Jurkat, Clone E6-1 (cell line): ENCODE data around the gene DIPK1B.
"Not testable (repeated sequence)": the region's sequence is repeated elsewhere in the genome, so short reads cannot be mapped to it uniquely, and the experiment has no call there.

Experiments
- DNase-seq: peaks from one replicate; pipeline ENCODE4 v3.0.0-alpha.2; 2011; ENCODE audit warnings: low read depth, low spot score
- H3K4me3 ChIP-seq: 2 replicates; pipeline ENCODE4 v1.5.1; 2011; ENCODE audit warnings: mild to moderate bottlenecking, low read length, control low read depth, moderate library complexity

DIPK1B gene

DNA sequence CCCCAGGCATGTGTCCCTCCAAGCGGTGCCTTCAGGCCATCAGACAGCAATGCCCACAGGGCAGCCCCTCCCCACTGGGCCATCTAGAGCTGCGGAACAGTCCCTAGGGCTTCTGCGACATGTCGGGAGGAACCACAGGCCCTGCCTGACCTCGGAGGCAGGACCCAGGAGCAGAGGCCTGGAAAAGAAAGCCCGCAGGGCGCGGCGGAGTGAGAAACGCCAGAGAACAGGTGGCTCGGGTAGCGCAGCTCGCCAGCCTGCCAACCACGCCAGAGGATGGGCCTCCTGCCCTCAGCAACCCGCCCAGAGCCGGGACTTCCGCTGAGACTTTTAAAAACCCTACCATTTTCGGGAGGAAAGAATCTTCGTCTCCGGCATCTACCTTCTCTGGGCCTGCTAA is 45.0 kb downstream of the DIPK1B start:
- H3K4me3 ChIP-seq: no peak overlapping the region

GRCh38 chr9:136757751-136758140 is 45.4 kb downstream of the DIPK1B start:
- H3K4me3 ChIP-seq: no peak overlapping the region
- DNase-seq: no peak

More for the DNA sequence above, 45.0 kb downstream of the DIPK1B start:
- DNase-seq: no peak

GRCh38 chr9:136759001-136759400 is 46.6 kb downstream of the DIPK1B start:
- H3K4me3 ChIP-seq: no peak overlapping the region
- no peak for DNase-seq

- H3K4me3 ChIP-seq: no peak overlapping the region
- no peak for DNase-seq
Observed at GRCh38 chr9:136759436-136760325, 47.3 kb downstream of the DIPK1B start.

GRCh38 chr9:136760424-136760823 is 48.1 kb downstream of the DIPK1B start:
- no peak for DNase-seq
- no peak overlapping the region for H3K4me3 ChIP-seq

- H3K4me3 ChIP-seq: not testable (repeated sequence)
- DNase-seq: peak; percentile 17
Observed at GRCh38 chr9:136760834-136761544, 48.6 kb downstream of the DIPK1B start.

GRCh38 chr9:136761545-136761981 is 49.2 kb downstream of the DIPK1B start:
- no peak overlapping the region for H3K4me3 ChIP-seq
- no peak for DNase-seq

DNA sequence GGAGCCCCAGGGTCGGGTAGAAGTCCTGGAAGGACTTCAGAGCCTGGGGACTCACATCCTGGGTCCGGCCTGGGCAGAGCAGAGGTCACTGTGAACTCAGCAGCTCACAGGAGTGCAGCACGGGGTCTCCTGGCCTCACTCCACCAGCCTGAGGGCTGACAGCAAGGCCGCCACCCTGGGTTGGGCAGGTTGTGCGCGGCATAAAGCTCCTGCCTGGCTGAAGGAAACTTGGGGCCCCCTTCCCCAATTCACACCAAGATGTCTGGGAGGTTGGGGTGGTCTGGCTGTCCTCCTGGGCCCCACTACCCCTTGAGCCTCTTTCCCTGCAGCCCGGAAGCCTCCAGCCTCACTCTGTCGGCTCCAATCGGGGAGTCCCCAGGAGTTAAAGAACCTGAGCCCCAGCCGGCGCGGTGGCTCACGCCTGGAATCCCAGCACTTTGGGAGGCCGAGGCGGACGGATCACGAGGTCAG is 49.9 kb downstream of the DIPK1B start:
- DNase-seq: no peak
- no peak overlapping the region for H3K4me3 ChIP-seq

DNA sequence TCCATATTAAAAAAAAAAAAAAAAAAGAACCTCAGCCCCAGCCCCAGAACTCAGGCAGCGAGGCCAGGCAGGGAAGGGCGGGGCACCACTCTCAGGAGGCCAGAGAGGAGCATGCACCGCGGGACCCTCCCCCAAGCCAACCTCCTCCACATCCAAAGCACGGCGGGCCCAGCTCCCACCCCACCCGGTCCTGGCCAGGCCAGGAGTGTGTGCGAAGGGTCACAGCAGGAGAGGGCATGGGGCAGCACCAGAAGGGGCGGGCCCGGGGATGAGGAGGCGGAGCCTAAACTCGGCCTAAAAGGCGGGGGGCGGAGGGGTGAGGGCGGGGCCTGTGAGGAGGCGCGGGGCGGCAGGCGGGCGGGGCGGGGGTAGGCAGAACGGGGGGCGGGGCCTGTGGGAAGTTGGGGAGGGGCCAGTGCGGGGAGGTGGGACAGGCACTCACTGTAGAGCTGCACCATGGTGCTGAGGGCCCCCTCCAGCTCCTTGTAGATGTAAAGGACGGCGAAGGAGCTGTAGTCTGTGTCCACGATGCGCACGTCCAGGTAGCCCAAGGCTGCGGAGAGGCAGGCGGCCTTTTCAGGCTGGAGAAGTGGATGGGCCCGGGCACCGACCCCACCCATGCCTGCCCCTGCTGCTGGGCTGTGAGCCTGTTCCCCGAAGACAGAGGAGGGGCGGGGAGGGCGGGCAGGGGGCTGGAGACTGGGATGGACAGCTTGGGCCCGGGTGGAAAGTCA is 50.7 kb downstream of the DIPK1B start:
- no peak overlapping the region for H3K4me3 ChIP-seq
- DNase-seq: no peak

GRCh38 chr9:136763649-136764035 is 51.3 kb downstream of the DIPK1B start:
- DNase-seq: no peak
- H3K4me3 ChIP-seq: no peak overlapping the region

- no peak within 1 kb of the TSS for H3K4me3 ChIP-seq
- DNase-seq: no peak
Observed at GRCh38 chr9:136764301-136764891, 52.0 kb downstream of the DIPK1B start, which contains the start of gene LCN15. TSS of gene LCN15 (minus strand) at chr9:136764518. CDS start at chr9:136764488, 30 bp downstream.

GRCh38 chr9:136765041-136765440 is 52.7 kb downstream of the DIPK1B start:
- no peak overlapping the region for H3K4me3 ChIP-seq
- no peak for DNase-seq

DNA sequence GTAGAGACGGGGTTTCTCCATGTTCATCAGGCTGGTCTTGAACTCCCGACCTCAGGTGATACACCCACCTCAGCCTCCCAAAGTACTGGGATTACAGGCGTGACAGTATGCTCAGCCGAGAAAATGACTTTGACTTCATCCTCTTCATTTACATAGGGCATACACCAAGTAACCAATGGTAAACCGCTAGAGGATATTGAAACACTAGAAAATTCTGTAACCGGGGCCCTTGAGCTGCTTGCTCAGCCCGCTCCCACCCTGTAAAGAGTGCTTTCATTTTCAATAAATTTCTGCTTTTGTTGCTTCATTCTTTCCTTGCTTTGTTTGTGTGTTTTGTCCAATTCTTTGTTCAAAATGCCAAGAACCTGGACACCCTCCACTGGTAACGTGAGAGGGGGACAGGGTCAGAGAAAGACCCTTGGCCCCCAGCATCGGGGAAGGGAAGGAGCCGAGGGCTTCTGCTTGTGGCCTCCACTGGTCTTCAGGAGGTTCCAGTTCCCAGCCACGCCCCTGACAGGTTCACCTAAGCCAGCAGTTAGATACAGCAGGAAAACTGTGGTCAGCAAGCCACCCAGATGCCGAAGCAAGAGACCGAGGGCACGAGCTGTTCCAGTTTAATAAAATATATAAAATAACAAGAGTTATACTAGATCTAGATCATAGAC is 53.5 kb downstream of the DIPK1B start:
- not testable (repeated sequence) for DNase-seq, H3K4me3 ChIP-seq

GRCh38 chr9:136766410-136767120 is 54.2 kb downstream of the DIPK1B start:
- not testable (repeated sequence) for DNase-seq, H3K4me3 ChIP-seq

- DNase-seq: no peak
- no peak overlapping the region for H3K4me3 ChIP-seq
Observed at GRCh38 chr9:136769710-136770191, 57.4 kb downstream of the DIPK1B start.

DNA sequence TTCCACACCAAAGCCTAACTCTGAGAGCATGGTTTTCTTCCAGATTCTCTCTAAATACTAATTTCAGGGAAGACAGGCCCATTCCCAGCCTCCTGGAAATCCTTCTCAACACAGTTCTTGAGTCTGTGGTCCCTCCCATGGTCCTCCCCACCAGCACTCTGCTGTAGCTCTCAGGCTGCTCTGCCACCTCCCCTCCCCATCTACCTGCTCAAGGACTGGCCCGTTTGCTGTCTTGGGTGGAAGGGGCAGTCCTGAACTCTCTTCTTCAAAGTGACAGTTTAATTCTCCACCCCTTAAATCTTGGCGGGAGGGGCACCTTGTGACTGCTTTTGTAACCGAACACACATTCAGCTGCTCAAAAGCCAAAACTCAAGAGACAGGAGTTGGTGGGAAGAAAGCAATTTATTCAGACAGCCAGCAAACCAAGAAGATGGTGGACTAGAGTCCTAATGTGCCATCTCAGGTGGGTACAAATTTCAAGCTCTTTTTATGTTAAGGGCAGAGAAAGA is 59.6 kb downstream of the DIPK1B start:
- DNase-seq: no peak
- no peak overlapping the region for H3K4me3 ChIP-seq

DNA sequence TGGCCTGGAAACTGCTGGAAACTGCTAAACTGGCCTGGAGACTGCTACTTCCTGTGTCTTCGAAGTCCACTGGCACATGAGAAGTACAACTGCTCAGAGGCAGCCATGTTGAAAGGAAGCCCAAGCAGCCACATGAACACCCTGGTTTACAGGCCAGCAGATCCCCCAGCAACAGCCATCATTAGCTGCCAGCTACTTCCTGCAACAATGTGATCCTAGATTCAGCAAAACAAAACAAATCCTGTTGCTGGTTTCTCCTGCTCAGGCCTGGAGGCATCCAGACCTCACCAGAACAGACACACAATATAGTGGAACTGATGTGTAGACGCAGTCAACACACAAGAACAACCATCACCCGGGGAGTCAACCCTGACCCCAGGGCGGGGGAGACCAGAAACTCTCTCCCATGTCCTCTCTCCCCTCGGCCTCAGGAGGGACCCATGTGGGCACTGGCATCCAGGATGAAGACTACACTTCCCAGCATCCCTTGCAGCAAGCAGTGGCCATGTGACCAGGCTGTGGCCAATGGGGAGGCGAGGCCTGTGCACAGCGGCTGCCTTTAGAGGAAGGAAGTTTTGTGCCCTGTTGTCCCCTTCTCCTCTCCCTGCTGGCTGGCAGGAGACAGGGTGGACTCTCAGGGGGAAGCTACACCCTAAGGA is 61.1 kb downstream of the DIPK1B start:
- no peak for DNase-seq
- no peak overlapping the region for H3K4me3 ChIP-seq
